Hematopoietic multipotent progenitor cell treated with erythropoietin and hydrocortisone succinate and interleukin-3 and kit ligand, for 15 days (in vitro differentiated cells): ENCODE measurements around the gene INTS14.
A peak's percentile ranks its signal among the peaks of the same experiment; 100 is the strongest.
"Not testable (repeated sequence)": the region's sequence is repeated elsewhere in the genome, so short reads cannot be mapped to it uniquely, and the experiment has no call there.

ENCODE experiments used
- DNase-seq: peaks from one replicate; pipeline ENCODE4 v3.0.0-alpha.2; 2015; ENCODE audit warnings: low spot score

The INTS14 gene

GRCh38 chr15:65630760-65631159 lies 19.8 kb upstream of the INTS14 start:
- no peak for DNase-seq

- no peak for DNase-seq
These were observed 18.6 kb upstream of the INTS14 start for GRCh38 chr15:65629548-65629947.

GRCh38 chr15:65626856-65627255 lies 15.9 kb upstream of the INTS14 start:
- DNase-seq, result no peak

DNA sequence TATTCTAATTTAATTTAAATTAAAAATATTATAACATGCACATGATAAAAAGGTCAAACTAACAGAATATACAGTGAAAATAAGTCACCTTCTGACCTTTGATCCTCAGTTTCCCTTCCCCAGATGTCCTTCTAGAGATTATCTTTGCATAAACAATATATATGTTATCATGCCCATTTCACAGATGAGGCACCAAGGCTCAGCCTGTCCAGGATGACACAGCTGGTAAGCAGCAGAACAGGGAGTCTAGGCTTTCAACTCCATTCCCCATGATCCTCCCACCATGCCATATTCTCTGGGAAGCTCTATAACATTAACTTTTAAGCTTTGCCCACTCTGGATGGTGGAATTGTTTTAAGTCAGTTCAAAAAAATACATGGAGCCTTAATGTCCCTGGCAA lies 12.2 kb upstream of the INTS14 start:
- no peak for DNase-seq

GRCh38 chr15:65621638-65622037 lies 10.7 kb upstream of the INTS14 start, which contains the start of gene SLC24A1:
Gene SLC24A1, plus strand, starts transcription at chr15:65621938. Its CDS starts 2,143 bp downstream, at chr15:65624081.
- DNase-seq, result no peak

GRCh38 chr15:65620833-65621232 lies 9.9 kb upstream of the INTS14 start:
- DNase-seq, result no peak

GRCh38 chr15:65619626-65620290 lies 8.8 kb upstream of the INTS14 start:
- DNase-seq, result no peak

DNA sequence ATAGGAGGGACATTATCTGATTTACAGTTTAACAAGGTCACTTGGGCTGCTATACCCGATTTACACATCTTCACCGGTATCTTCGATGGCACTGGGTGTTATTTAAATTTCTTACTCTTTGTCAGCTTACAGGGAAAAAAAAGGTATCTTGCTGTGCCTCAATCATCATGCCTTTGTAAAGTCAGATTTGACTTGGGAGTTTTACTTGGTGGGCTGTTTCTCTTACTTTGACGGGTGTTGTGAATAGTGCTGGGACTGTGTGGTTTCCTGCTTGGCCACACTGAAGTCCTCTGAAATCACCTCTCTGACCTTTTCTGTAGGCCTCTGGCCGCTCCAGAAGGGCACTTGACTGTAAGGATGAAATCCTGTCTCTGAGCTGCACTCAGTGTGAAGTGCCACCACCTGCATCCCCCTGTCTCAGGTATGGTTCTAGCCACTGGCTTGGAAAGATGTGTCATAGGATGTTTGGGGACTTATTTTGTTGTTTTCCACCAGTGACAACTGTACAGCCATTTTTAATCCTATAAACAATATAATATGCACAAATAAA lies 7.7 kb upstream of the INTS14 start:
- DNase-seq, result no peak

GRCh38 chr15:65615887-65616286 lies 5.0 kb upstream of the INTS14 start:
- DNase-seq, result not testable (repeated sequence)

- no peak for DNase-seq
These were observed 2.2 kb upstream of the INTS14 start for GRCh38 chr15:65612949-65613744.

DNA sequence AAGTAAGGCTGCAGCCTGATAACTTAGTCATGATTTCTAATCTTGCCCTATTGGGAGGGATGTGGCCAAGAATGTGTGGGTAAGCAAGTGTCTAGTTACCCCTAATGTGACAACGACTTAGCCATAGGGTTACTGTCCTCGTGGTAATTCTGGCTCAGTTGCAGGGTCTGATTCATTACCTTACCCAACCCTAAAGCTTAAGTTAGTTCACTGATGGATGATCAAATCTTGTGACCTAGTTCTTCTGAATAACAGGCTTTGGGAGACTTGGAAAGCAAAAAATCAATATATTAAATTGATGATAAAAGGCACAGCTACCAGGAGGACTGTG lies 1.6 kb upstream of the INTS14 start:
- DNase-seq, result no peak

- no peak for DNase-seq
These were observed 1.1 kb upstream of the INTS14 start for GRCh38 chr15:65611888-65612615.

GRCh38 chr15:65603559-65603958 lies 7.4 kb downstream of the INTS14 start:
- no peak for DNase-seq

DNA sequence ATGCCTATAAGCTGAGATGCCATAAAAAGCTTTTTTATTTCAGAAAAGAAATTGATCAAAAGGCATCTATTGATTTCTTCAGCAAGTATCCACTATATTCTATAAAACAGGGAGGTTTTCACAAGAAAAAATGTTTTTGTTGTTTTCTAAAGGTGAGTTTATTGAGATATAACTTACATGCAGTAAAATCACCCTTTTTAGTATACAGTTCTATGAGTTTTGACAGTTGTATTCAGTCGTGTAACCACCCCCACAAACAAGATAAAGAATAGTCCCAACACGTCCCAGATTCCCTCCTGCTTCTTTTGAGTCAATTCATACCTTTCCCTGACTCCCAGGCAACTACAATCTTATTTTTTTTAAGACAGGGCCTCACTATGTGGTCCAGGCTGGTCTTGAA lies 7.8 kb downstream of the INTS14 start:
- DNase-seq, result no peak

GRCh38 chr15:65599677-65600076 lies 11.3 kb downstream of the INTS14 start:
- DNase-seq, result no peak

GRCh38 chr15:65598468-65598867 lies 12.5 kb downstream of the INTS14 start:
- DNase-seq, result no peak

- peak; percentile 15 for DNase-seq
These were observed 15.0 kb downstream of the INTS14 start for GRCh38 chr15:65595960-65596359.

GRCh38 chr15:65587094-65587493 lies 23.8 kb downstream of the INTS14 start:
- no peak for DNase-seq

DNA sequence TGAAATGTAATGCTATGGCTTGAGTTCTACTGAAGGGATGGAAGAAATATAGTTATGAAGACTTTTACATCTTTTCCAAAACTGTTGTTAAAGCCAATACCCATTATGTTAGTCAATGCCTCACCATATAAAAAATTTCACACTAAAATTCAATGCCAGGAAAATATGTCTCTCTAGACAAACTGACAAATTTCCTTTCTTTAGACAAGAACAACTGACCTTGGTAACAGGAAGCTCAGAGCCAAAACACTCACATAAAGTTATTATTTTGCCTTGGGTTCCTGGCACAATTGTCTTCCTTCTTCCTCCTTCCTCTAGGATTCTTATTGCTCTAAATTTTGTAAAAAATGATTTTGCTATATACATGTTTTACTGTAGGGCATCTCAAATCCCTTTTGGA lies 26.7 kb downstream of the INTS14 start:
- no peak for DNase-seq

- no peak for DNase-seq
These were observed 27.2 kb downstream of the INTS14 start for GRCh38 chr15:65583701-65584100.

GRCh38 chr15:65580287-65580686 lies 30.6 kb downstream of the INTS14 start:
- DNase-seq, result no peak

DNA sequence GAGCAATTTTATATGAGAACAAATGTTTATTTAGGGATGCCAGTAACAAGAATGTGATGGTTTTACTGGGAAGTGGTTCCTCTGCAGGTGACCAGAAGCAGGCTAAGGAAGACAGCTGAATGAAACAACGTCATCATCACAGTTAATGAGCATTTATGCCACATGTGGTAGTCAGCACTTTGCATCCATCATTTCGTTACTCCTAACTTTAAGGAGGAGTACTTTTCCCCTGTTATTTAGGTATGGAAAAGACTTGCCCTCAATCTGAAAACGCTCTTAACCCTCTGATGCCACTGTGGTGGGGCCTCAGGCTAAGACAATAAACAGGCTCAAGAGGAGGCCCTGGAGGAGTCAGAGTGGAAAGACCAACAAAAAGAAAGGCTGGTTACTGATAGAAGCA lies 31.2 kb downstream of the INTS14 start:
- DNase-seq, result no peak
